SK-N-SH treated with all-trans-retinoic acid at 6 μM for 48 hours (cell line): ENCODE results near the gene SAMD1.

Source experiments
- ATAC-seq: fragments of 200-7000 bp; cut with Tn5 transposase; 3 replicates; pipeline ENCODE4 v1.9.1; 2020; ENCODE audit warnings: mild to moderate bottlenecking, moderate library complexity
- ARNTL ChIP-seq: fragments of 450-650 bp; formaldehyde crosslinking; IDR thresholded peaks from 2 replicates; pipeline ENCODE4 v1.5.0; 2020; ENCODE audit warnings: low read depth, mild to moderate bottlenecking, moderate library complexity, borderline replicate concordance
- BACH2 ChIP-seq: fragments of 250-450 bp; sonication (Bioruptor Pico); IDR thresholded peaks from 2 replicates; pipeline ENCODE4 v1.9.0; 2021; ENCODE audit warnings: mild to moderate bottlenecking, borderline replicate concordance
- CREB5 ChIP-seq: fragments of 250-450 bp; sonication (Bioruptor Pico); IDR thresholded peaks from 2 replicates; pipeline ENCODE4 v1.5.1; 2020; ENCODE audit warnings: low read depth, mild to moderate bottlenecking, moderate library complexity
- CSDC2 ChIP-seq: fragments of 250-450 bp; sonication (Bioruptor Pico); IDR thresholded peaks from 2 replicates; pipeline ENCODE4 v1.5.0; 2020; ENCODE audit warnings: mild to moderate bottlenecking, moderate library complexity
- CSRNP3 ChIP-seq: fragments of 250-450 bp; sonication (Bioruptor Pico); IDR thresholded peaks from 2 replicates; pipeline ENCODE4 v1.5.1; 2021; ENCODE audit warnings: mild to moderate bottlenecking, moderate library complexity
- ESRRG ChIP-seq: fragments of 250-450 bp; sonication (Bioruptor Pico); IDR thresholded peaks from 2 replicates; pipeline ENCODE4 v1.6.1; 2021; ENCODE audit warnings: mild to moderate bottlenecking
- GLIS3 ChIP-seq: fragments of 250-450 bp; sonication (Bioruptor Pico); IDR thresholded peaks from 2 replicates; pipeline ENCODE4 v1.5.0; 2020; ENCODE audit warnings: mild to moderate bottlenecking, moderate library complexity
- ISL1 ChIP-seq: fragments of 250-450 bp; sonication (Bioruptor Pico); IDR thresholded peaks from 2 replicates; pipeline ENCODE4 v2.1.2; 2022; ENCODE audit warnings: mild to moderate bottlenecking, moderate library complexity
- OSR1 ChIP-seq: fragments of 250-450 bp; sonication (Bioruptor Pico); IDR thresholded peaks from 2 replicates; pipeline ENCODE4 v1.8.0; 2022; ENCODE audit warnings: moderate library complexity, mild to moderate bottlenecking, inconsistent platforms
- PATZ1 ChIP-seq: fragments of 250-450 bp; sonication (Bioruptor Pico); IDR thresholded peaks from 2 replicates; pipeline ENCODE4 v1.8.0; 2020; ENCODE audit warnings: mild to moderate bottlenecking, moderate library complexity, borderline replicate concordance
- POU6F1 ChIP-seq: fragments of 250-450 bp; sonication (Bioruptor Pico); IDR thresholded peaks from 2 replicates; pipeline ENCODE4 v1.8.0; 2021; ENCODE audit warnings: low read depth, mild to moderate bottlenecking, moderate library complexity, borderline replicate concordance
- PPARA ChIP-seq: fragments of 250-450 bp; sonication (Bioruptor Pico); IDR thresholded peaks from 2 replicates; pipeline ENCODE4 v1.5.0; 2020; ENCODE audit warnings: mild to moderate bottlenecking, borderline replicate concordance
- RARB ChIP-seq: fragments of 250-450 bp; sonication (Bioruptor Pico); IDR thresholded peaks from 2 replicates; pipeline ENCODE4 v1.8.0; 2021; ENCODE audit warnings: mild to moderate bottlenecking, moderate library complexity
- SNAI2 ChIP-seq: fragments of 250-450 bp; sonication (Bioruptor Pico); IDR thresholded peaks from 2 replicates; pipeline ENCODE4 v1.5.0; 2020; ENCODE audit warnings: mild to moderate bottlenecking, moderate library complexity
- TCF4 ChIP-seq: fragments of 250-450 bp; sonication (Bioruptor Pico); IDR thresholded peaks from 2 replicates; pipeline ENCODE4 v1.8.0; 2021; ENCODE audit warnings: mild to moderate bottlenecking, moderate library complexity, borderline replicate concordance
- ZC3H10 ChIP-seq: fragments of 250-450 bp; sonication (Bioruptor Pico); IDR thresholded peaks from 2 replicates; pipeline ENCODE4 v1.5.1; 2021; ENCODE audit warnings: mild to moderate bottlenecking, moderate library complexity
- ZFP3 ChIP-seq: fragments of 250-450 bp; sonication (Bioruptor Pico); IDR thresholded peaks from 2 replicates; pipeline ENCODE4 v1.5.0; 2020; ENCODE audit warnings: mild to moderate bottlenecking, moderate library complexity
- ZFP30 ChIP-seq: fragments of 450-650 bp; formaldehyde crosslinking; IDR thresholded peaks from 2 replicates; pipeline ENCODE4 v1.5.0; 2022; ENCODE audit warnings: mild to moderate bottlenecking, moderate library complexity
- ZNF565 ChIP-seq: fragments of 450-650 bp; formaldehyde crosslinking; conservative IDR thresholded peaks from 2 replicates; pipeline ENCODE4 v1.5.0; 2020; ENCODE audit warnings: low read depth, mild to moderate bottlenecking, moderate library complexity
- ZNF70 ChIP-seq: fragments of 450-650 bp; formaldehyde crosslinking; IDR thresholded peaks from 2 replicates; pipeline ENCODE4 v1.5.0; 2020; ENCODE audit warnings: mild to moderate bottlenecking, moderate library complexity
- ZNF8 ChIP-seq: fragments of 450-650 bp; formaldehyde crosslinking; IDR thresholded peaks from 2 replicates; pipeline ENCODE4 v1.5.0; 2020; ENCODE audit warnings: mild to moderate bottlenecking, moderate library complexity

SAMD1 gene

GRCh38 chr19:14103310-14103709, 12.8 kb upstream of the SAMD1 start:
- TF ChIP-seq ZFP30 (no peak), ZC3H10 (no peak), ARNTL (CRISPR knock-in tag) (no peak), GLIS3 (CRISPR knock-in tag) (no peak), RARB (no peak), PPARA (CRISPR knock-in tag) (no peak), ZNF565 (CRISPR knock-in tag) (no peak), ZFP3 (no peak), ZNF70 (CRISPR knock-in tag) (no peak), BACH2 (CRISPR knock-in tag) (no peak), ESRRG (CRISPR knock-in tag) (no peak)
- ATAC-seq: no peak

- no peak for TF ChIP-seq CSDC2 (CRISPR knock-in tag)
- no peak for TF ChIP-seq CREB5
- ATAC-seq: no peak
These were observed 12.2 kb upstream of the SAMD1 start for GRCh38 chr19:14102756-14103155.

GRCh38 chr19:14102102-14102696, 11.6 kb upstream of the SAMD1 start:
- TF ChIP-seq ZC3H10 (no peak), CSRNP3 (CRISPR knock-in tag) (no peak), CREB5 (no peak), PATZ1 (CRISPR knock-in tag) (no peak), POU6F1 (no peak), BACH2 (CRISPR knock-in tag) (no peak), ZNF8 (CRISPR knock-in tag) (no peak), ARNTL (CRISPR knock-in tag) (no peak), OSR1 (CRISPR knock-in tag) (no peak), ZNF565 (CRISPR knock-in tag) (no peak), ZNF70 (CRISPR knock-in tag) (no peak), ISL1 (no peak), CSDC2 (CRISPR knock-in tag) (no peak), PPARA (CRISPR knock-in tag) (no peak), SNAI2 (CRISPR knock-in tag) (no peak)
- TF ChIP-seq, all 23 proteins: peak for 0
- ATAC-seq: no peak

GRCh38 chr19:14101003-14101545, 10.5 kb upstream of the SAMD1 start:
- TF ChIP-seq PATZ1 (CRISPR knock-in tag): no peak
- TF ChIP-seq ZNF565 (CRISPR knock-in tag): no peak
- no peak for TF ChIP-seq ZC3H10
- no peak for TF ChIP-seq CSRNP3 (CRISPR knock-in tag)
- no peak for TF ChIP-seq SNAI2 (CRISPR knock-in tag)
- no peak for TF ChIP-seq OSR1 (CRISPR knock-in tag)
- TF ChIP-seq TCF4 (CRISPR knock-in tag): no peak
- TF ChIP-seq BACH2 (CRISPR knock-in tag): no peak
- no peak for ATAC-seq
